MM.1S (cell line): ENCODE measurements around the gene PPP2R2D.
"Not testable (repeated sequence)": the region's sequence is repeated elsewhere in the genome, so short reads cannot be mapped to it uniquely, and the experiment has no call there.

ENCODE experiments used
- DNase-seq: peaks from one replicate; pipeline ENCODE4 v3.0.0-alpha.2; 2015
- H2AFZ ChIP-seq: fragments of 300-600 bp; sonication (generic); 2 replicates; pipeline ENCODE4 v1.6.0; 2016; ENCODE audit warnings: antibody characterized with exemption, low read length
- H3F3A ChIP-seq: fragments of 300-600 bp; sonication (generic); 2 replicates; pipeline ENCODE4 v1.6.1; 2016; ENCODE audit warnings: mild to moderate bottlenecking, antibody characterized with exemption, low read length, moderate library complexity, mixed read lengths; ENCODE audit not compliant: insufficient read depth
- H3K27ac ChIP-seq: fragments of 300-600 bp; sonication (generic); 2 replicates; pipeline ENCODE4 v1.5.1; 2016; ENCODE audit warnings: mild to moderate bottlenecking, low read length
- H3K27me3 ChIP-seq: fragments of 300-600 bp; sonication (generic); replicated peaks from 2 replicates; pipeline ENCODE4 v1.6.0; 2016; ENCODE audit warnings: low read length; ENCODE audit not compliant: insufficient read depth
- H3K36me3 ChIP-seq: fragments of 300-600 bp; sonication (generic); replicated peaks from 2 replicates; pipeline ENCODE4 v1.6.1; 2016; ENCODE audit warnings: mild to moderate bottlenecking, low read length, mixed read lengths; ENCODE audit not compliant: insufficient read depth
- H3K4me1 ChIP-seq: fragments of 300-600 bp; sonication (generic); 2 replicates; pipeline ENCODE4 v1.6.1; 2016; ENCODE audit warnings: low read length, mixed read lengths
- H3K4me2 ChIP-seq: fragments of 300-600 bp; sonication (generic); 2 replicates; pipeline ENCODE4 v1.6.0; 2016; ENCODE audit warnings: low read depth, low read length
- H3K4me3 ChIP-seq: fragments of 300-600 bp; sonication (generic); 2 replicates; pipeline ENCODE4 v1.5.1; 2016; ENCODE audit warnings: low read length, mixed read lengths
- H3K79me2 ChIP-seq: fragments of 300-600 bp; sonication (generic); 2 replicates; pipeline ENCODE4 v1.6.1; 2016; ENCODE audit warnings: mixed run types, low read length, mixed read lengths
- H3K9ac ChIP-seq: fragments of 300-600 bp; sonication (generic); 2 replicates; pipeline ENCODE4 v1.6.1; 2016; ENCODE audit warnings: low read length, mixed read lengths
- H3K9me2 ChIP-seq: fragments of 300-600 bp; sonication (generic); replicated peaks from 2 replicates; pipeline ENCODE4 v1.6.1; 2016; ENCODE audit warnings: mild to moderate bottlenecking, low read length, mixed read lengths; ENCODE audit not compliant: insufficient read depth
- H3K9me3 ChIP-seq: fragments of 300-600 bp; sonication (generic); replicated peaks from 2 replicates; pipeline ENCODE4 v1.6.1; 2016; ENCODE audit warnings: mild to moderate bottlenecking, low read length, mixed read lengths; ENCODE audit not compliant: insufficient read depth
- H4K20me1 ChIP-seq: fragments of 300-600 bp; sonication (generic); 2 replicates; pipeline ENCODE4 v1.6.1; 2016; ENCODE audit warnings: mild to moderate bottlenecking, low read length, moderate library complexity, mixed read lengths; ENCODE audit not compliant: insufficient read depth
- CTCF ChIP-seq: fragments of 300-600 bp; sonication (generic); IDR thresholded peaks from 2 replicates; pipeline ENCODE4 v1.5.1; 2016; ENCODE audit warnings: antibody characterized with exemption, low read length, mixed read lengths
- EZH2 ChIP-seq: fragments of 300-600 bp; sonication (generic); optimal IDR thresholded peaks from 2 replicates; pipeline ENCODE3; 2017; ENCODE audit warnings: low read depth, mild to moderate bottlenecking, antibody characterized with exemption, low read length, mixed read lengths
- EZH2phosphoT487 ChIP-seq: fragments of 300-600 bp; sonication (generic); IDR thresholded peaks from 2 replicates; pipeline ENCODE4 v1.6.1; 2018; ENCODE audit warnings: antibody characterized with exemption, low read length

PPP2R2D gene

GRCh38 chr10:131949041-131949862, 48.4 kb downstream of the PPP2R2D start:
- H3K9ac ChIP-seq = no peak overlapping the region
- H3K36me3 ChIP-seq = peaks cover 22% of the 10 kb centered on the region; the same call in 1 of the 2 replicates
- H4K20me1 ChIP-seq = no peaks in the 10 kb centered on the region
- H3K79me2 ChIP-seq = no peaks in the 10 kb centered on the region
- no peak for DNase-seq
- H3K4me3 ChIP-seq = no peak overlapping the region
- no peak overlapping the region for H3K27ac ChIP-seq
- no peak overlapping the region for H2AFZ ChIP-seq
- TF ChIP-seq CTCF (no peak), EZH2phosphoT487 (no peak), EZH2 (no peak)
- H3K4me1 ChIP-seq = no peaks in the 10 kb centered on the region
- H3K9me3 ChIP-seq = no peaks in the 10 kb centered on the region
- H3F3A ChIP-seq = no peaks in the 10 kb centered on the region
- no peak overlapping the region for H3K4me2 ChIP-seq
- no peaks in the 10 kb centered on the region for H3K27me3 ChIP-seq
- no peaks in the 10 kb centered on the region for H3K9me2 ChIP-seq

GRCh38 chr10:131949908-131950307, 49.1 kb downstream of the PPP2R2D start:
- H3K4me2 ChIP-seq, H3K4me1 ChIP-seq, H3K9me2 ChIP-seq, H4K20me1 ChIP-seq, H3K9ac ChIP-seq, H3K27me3 ChIP-seq, DNase-seq, H3K79me2 ChIP-seq, H2AFZ ChIP-seq, H3K4me3 ChIP-seq, H3K27ac ChIP-seq, H3F3A ChIP-seq, H3K9me3 ChIP-seq: not testable (repeated sequence)
- peaks cover 24% of the 10 kb centered on the region; the same call in 1 of the 2 replicates for H3K36me3 ChIP-seq

- Histone ChIP-seq H2AFZ (no peak overlapping the region), H3K36me3 (peaks cover 10% of the 10 kb centered on the region; the same call in 1 of the 2 replicates), H3K9me3 (no peaks in the 10 kb centered on the region), H3F3A (no peaks in the 10 kb centered on the region), H4K20me1 (no peaks in the 10 kb centered on the region), H3K79me2 (no peaks in the 10 kb centered on the region), H3K4me3 (no peak overlapping the region), H3K9ac (no peak overlapping the region), H3K27me3 (no peaks in the 10 kb centered on the region), H3K9me2 (no peaks in the 10 kb centered on the region), H3K4me1 (no peaks in the 10 kb centered on the region), H3K27ac (no peak overlapping the region), H3K4me2 (no peak overlapping the region)
- DNase-seq = no peak
- TF ChIP-seq EZH2 (no peak), EZH2phosphoT487 (no peak), CTCF (no peak)
Measured at GRCh38 chr10:131954356-131954965, 53.7 kb downstream of the PPP2R2D start.
